ENCODE measurements around the gene COG1.
"Not testable (repeated sequence)": the region's sequence is repeated elsewhere in the genome, so short reads cannot be mapped to it uniquely, and the experiment has no call there.

COG1 gene

GRCh38 chr17:73192894-73193701 lies at the start of gene COG1:
Gene COG1 (plus strand): TSS chr17:73193055. CDS start chr17:73193070, 15 bp downstream.
- DNase-seq: peak; percentile 84 to 90

- DNase-seq: not testable (repeated sequence)
Observed at GRCh38 chr17:73144209-73144608, 48.6 kb upstream of the COG1 start.

GRCh38 chr17:73145641-73146040 lies 47.2 kb upstream of the COG1 start:
- DNase-seq: no peak

GRCh38 chr17:73147791-73148190 lies 45.1 kb upstream of the COG1 start:
- DNase-seq: not testable (repeated sequence)

GRCh38 chr17:73148540-73149334 lies 44.1 kb upstream of the COG1 start:
- DNase-seq: no peak

GRCh38 chr17:73150622-73151300 lies 42.1 kb upstream of the COG1 start:
- not testable (repeated sequence) for DNase-seq

- DNase-seq: no peak
Observed at GRCh38 chr17:73151916-73152632, 40.8 kb upstream of the COG1 start.

GRCh38 chr17:73155410-73156165 lies 37.3 kb upstream of the COG1 start:
- DNase-seq: no peak

- DNase-seq: peak; percentile 68 to 73
Observed at GRCh38 chr17:73156166-73156840, 36.6 kb upstream of the COG1 start.

GRCh38 chr17:73156887-73157520 lies 35.9 kb upstream of the COG1 start:
- no peak for DNase-seq

GRCh38 chr17:73157521-73157890 lies 35.3 kb upstream of the COG1 start:
- DNase-seq: no peak

- no peak for DNase-seq
Observed at GRCh38 chr17:73158133-73158532, 34.7 kb upstream of the COG1 start.

- no peak for DNase-seq
Observed at GRCh38 chr17:73160980-73161630, 31.8 kb upstream of the COG1 start.

- no peak for DNase-seq
Observed at GRCh38 chr17:73163043-73163442, 29.8 kb upstream of the COG1 start.

- peak in 1 of 2 donors; percentile 8 for DNase-seq
Observed at GRCh38 chr17:73165616-73166404, 27.0 kb upstream of the COG1 start.

GRCh38 chr17:73166731-73167581 lies 25.9 kb upstream of the COG1 start:
- DNase-seq: no peak

GRCh38 chr17:73168667-73169066 lies 24.2 kb upstream of the COG1 start:
- no peak for DNase-seq

GRCh38 chr17:73170324-73170723 lies 22.5 kb upstream of the COG1 start:
- no peak for DNase-seq

- no peak for DNase-seq
Observed at GRCh38 chr17:73172252-73172651, 20.6 kb upstream of the COG1 start.

Measured in stimulated activated CD4-positive, alpha-beta T cell treated with anti-CD3 and anti-CD28 coated beads, Interleukin-2, amount 100 ng/mL, for 24 hours (primary cell).